Glomerular endothelial cell (primary cell): ENCODE data around the gene XYLT1. TPM values are rescaled to one million over a fixed set of nuclear protein-coding genes. Genes with fewer than 3 reads are reported as not detected.

ENCODE experiments used
- DNase-seq: peaks from one replicate; pipeline ENCODE4 v3.0.0-alpha.2; 2011; ENCODE audit warnings: low read depth, low spot score; ENCODE audit errors: extremely low read depth
- total RNA-seq: library from RNA; depleted of rRNA; stranded (reverse); fragments of >200 nt; gene quantifications from 2 replicates; pipeline ENCODE4 v1.2.3, GENCODE V29; 2015

XYLT1 gene
- total RNA-seq, 1 donor from 2014 or later: 6.0 TPM

DNA sequence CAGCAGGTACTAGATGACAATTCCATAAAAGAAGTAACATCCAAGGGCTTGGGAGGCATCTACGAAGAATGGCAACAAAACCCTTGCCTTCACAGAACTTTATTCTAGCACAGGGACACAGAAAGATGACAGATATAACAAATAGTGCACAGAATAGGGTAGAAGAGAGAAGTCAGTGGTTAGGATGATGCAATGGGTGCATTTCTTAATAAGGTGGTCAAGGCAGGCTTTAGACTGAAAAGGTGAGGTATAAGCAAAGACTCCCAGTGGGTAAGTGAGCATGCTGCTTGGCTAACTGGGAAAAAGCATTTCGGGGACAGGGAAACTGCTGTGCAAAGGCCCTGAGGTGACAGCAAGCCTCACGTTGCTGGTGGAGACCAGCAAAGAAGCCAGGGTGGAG lies 175.9 kb downstream of the XYLT1 start:
- DNase-seq: no peak

DNA sequence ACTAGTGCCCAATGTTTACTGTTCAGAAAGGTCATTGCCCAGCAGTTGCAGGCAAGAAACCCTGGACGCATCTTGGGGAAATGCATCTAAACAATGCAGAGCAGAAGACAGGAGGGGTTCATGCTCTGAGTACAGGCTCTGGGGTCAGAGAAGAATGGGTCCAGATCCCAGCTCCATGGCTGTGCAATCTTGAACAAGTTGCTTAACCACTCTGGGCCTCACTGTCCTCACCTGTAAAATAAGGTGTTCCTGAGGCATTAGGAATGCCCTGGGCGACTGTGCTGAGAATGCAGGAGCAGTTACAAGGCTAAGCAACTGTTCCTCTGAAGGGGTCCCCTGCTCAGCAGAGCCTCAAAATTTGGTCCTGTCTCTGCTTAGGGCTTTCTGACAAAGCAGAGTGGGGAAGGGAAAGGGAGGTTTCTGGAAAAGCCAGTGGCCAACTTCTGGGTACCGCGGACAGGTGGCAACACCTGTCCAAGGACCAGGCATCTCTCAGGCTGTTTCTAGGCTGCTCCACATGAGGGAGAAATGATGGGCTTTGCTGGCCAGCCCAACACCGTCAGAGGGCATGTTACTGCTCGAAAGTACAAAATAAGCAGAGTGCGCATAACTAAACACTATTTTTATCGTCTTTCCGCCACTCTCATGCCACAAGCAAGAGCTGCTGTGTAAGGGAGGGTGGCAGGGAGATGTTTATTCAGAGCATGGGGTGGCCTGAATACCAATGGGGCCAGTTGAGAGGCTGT lies 176.8 kb downstream of the XYLT1 start:
- no peak for DNase-seq

DNA sequence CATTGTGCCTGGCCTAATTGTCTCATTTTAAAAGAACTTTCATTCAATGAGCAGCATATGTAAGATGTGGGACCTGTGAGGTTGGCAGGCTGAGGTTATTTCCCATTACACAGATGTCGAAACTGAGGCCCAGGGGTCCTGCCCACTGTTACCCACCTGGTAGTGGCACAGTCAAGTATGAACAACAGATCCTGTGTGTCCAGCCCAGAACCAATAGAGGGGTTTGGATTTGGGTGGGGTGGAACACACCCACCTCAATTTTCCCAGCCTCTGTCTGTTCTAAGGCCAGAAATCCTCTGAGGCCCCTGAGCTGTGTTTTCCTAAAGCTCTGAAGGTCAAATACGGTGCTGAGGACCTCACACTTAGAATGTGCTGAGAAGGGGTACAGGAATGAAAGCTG lies 179.5 kb downstream of the XYLT1 start:
- DNase-seq: no peak

DNA sequence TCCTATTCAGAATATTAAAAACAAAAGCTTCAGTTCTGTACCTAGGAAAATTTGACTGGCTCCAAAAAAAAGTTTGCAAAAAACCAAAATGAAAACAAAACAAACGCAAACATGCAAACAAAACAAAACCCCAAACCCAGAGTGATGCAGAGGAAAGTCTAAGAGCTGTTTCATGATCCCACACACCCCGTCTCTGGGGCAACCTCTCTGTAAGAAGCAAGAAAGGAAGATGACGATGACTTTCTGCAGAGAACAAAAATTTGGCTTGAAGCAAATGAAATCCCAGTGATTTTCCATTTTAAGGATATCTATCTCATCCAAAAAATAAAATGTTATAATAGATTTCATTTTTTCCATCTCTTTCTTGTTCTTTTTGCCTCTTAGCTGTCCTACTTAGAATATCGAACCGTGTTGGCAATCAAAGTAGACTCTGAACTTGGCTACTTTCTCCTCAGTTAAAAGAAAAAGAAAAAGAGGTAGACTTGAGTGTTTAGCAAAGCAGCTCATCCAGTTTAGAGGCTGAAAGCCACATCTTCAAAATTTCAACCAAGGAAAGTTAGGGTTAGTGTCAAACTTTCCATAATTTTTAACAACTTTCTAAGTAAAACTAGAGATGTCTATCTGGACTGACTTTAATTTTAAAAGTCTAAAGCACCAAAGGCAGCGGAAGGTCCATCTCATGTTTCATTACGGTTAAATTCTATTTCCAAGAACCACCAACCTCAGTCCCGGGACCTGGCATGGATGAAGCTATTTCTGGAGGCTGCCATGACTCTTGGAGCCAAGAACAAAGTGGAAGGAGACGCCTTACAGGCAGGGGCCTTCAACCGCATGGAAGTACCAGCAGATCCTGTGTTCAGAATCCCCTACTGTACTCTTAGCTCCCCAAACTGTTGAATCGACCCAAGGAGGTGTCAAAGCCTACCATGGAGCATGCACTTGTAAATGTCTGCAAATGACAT lies 180.8 kb downstream of the XYLT1 start:
- no peak for DNase-seq

DNA sequence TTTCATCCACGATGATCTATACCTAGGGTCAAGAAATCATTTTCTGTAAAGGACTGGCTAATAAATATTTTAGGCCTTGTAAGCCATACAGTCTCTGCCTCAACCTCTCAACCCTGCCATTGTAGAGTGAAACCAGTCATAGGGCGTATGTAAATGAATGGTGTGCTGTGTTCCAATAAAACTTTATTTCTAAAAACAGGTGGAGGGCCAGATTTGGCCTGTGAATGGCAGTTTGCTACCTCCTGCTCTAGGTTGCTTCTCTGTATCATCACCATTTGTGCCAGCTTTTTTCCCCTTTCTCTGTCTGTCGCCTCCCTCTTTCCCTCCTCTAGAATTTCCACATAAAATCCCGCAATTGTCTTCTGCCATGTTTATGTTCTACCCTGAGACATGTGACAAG lies 181.7 kb downstream of the XYLT1 start:
- no peak for DNase-seq

DNA sequence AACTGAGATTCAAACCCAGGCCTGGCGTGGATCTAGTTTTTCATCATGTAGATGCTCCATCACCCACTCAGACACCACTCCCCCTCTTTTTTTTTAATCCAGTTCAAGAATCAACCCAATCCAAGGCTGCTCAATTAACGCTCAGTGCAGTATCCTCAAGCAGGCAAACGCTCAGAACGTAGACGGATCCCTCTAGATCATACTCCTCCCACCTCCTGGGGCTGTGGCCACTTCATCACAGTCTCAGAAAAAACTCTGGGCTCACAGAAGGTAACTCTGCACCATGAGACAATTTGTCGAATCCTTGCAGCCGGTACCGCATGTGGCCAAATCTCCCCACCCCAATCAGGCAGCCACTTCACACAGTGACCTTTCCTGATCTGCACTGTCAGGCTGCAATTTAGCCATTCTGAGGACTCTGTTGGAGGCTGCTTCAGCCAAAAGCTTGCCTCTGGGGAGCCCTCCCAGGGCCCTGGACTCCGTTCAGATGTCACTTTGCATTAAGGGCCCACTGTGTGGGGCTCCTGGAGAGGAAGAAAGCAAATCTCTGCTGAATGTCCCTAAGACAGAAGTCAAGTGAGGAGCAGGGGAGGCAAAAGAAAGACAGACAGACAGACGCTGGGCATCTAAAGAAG lies 183.5 kb downstream of the XYLT1 start:
- no peak for DNase-seq

DNA sequence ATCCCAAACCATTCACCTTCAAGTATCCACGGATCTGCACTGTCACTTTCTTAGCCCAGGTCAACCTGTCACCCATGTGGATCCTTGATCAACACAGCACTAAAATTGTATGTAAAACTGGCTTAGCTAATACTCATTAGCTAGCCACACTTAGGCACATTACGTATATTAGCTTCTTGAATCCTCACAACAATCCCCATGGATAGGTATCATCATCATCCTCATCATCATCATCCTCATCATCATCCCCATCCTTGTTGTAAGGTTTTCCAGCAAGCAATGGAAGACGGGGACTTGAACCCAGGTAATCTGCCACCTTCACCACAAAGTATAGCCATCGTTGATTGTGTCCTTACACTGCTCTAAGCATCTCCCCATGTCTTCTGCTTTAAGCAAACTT lies 184.3 kb downstream of the XYLT1 start:
- DNase-seq: no peak

DNA sequence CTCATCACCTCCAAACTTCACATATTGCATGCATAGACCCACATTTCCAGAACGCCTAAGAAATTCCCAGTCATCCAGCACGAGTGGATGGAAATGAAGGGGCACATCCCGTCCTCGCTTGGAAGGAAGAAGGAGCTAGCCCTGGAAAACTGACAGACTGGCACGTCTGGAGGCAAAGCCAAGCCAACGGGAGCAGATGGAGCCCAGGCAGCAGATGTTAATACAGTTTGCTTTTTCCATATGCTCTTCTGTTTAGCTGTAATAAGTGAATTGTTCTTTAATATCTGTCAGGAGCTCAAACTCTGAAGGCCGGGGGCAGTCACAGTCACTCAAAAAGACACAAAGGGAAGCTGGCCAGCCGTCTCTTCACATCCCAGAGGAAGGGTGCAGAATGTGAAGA lies 187.7 kb downstream of the XYLT1 start:
- no peak for DNase-seq

DNA sequence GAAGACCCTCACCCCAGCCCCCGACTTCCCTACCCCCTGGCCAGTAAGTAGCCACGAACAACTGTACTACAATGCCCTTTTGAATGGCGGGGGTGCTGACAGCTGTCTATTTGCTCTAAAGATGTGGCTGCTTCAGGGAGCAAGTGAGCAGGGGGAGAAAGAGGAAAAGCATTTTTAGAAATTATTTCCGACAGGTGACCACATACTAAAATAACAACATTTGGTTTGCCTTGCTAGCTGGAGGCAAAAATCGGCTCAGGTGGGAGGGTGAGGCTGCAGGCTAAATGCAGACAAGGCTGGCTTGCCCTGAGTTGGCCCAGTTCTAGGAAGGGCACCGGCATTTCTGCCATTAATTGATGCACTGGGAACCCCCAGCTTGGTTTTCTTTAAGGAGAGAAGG lies 188.5 kb downstream of the XYLT1 start:
- DNase-seq: no peak

DNA sequence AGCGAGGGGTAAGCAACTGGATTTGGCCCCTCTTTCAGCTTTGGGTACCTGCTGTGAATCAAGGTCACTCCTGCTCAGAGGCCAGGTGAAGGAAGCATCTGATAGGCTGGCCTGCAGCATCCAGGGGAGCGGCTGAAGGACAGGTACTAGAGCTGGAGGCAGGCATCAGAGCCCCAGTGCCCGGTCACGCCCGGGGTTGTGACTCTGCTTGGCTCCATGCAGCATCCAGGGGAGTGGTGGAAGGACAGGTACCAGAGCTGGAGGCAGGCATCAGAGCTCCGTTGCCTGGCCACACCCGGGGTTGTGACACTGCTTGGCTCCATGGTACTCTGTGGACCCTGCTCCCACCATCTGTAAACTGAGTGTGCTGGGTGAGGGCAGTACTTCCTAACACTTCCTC lies 189.7 kb downstream of the XYLT1 start:
- DNase-seq: no peak

DNA sequence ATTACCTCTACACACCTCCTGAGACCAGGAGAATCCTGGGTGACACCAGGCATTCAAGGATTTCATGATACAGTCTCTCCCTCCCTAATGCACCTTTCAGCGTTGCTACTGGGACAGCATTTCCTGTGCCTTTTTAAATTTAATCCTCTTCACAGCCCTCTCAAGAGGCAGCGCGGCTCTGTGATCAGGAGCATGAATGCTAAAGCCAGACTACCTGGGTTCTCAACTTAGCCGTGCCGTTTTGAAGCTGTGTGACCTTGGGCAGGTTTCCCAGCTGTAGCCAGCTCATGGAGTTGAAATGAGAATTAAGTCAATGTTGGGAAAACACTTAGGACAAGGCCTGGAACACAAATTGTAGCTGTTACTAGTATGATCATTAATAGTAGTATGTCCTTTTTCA lies 191.8 kb downstream of the XYLT1 start:
- no peak for DNase-seq

DNA sequence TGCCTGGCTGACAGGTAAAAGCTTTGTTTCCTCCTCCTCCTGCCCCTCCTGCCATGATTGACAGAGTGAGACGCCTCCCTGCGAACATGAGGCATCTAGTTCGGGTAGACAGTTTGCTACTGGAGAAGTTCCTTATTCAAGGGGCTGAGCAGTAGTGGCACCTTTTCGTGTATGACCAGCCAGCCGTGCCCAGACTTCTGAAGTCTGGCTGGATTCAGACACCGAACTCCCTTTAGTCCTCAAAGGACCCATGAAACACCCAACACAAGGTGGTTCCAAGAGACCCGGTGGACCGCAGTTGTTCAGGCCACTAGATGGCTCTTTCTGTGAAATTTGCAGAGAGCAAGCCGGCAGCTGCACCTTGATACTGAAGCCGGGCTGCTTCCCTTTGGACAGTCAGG lies 192.8 kb downstream of the XYLT1 start:
- no peak for DNase-seq

DNA sequence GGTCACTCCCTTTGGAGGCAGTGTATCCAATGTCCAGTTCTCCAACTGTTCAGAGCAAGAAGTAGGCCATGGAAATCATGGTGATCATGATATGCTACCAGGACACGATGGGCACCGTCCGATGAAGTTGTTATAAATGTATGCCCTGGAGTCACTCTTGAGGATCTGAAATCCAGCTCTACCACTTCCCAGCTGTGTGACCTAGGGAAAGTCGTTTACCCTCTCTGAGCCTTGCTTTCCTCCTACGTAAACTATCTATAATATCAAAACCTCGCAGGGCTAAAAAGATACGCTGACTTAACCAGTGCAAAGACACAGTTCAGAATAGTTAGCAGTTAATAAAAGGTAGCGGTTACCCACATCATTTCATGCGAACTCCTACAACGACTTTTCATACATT lies 194.2 kb downstream of the XYLT1 start:
- no peak for DNase-seq

DNA sequence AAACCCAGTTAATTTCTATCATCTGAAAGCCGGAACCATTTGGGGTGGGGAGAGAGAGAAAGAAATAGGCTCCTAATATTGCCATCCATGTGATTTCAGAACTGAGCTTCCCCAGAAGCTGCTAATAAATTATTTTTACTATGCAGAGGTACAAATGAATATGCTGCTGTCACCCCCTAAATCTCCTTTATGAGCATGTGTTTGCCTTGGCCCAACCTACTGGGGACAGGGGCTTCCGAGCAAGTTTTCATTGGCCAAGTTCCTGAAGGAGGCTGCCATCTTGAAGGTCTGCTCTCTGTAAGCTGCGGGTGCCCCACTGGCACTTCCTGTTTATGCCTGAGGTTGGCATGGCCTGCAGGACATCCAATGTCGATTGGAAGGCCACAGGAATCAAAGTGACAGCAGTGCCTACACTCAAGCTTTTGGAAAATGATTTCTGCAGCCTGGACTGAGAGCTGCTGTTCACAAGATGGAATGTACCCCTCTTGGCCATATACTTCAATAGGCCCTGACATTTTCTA lies 194.7 kb downstream of the XYLT1 start:
- DNase-seq: no peak

DNA sequence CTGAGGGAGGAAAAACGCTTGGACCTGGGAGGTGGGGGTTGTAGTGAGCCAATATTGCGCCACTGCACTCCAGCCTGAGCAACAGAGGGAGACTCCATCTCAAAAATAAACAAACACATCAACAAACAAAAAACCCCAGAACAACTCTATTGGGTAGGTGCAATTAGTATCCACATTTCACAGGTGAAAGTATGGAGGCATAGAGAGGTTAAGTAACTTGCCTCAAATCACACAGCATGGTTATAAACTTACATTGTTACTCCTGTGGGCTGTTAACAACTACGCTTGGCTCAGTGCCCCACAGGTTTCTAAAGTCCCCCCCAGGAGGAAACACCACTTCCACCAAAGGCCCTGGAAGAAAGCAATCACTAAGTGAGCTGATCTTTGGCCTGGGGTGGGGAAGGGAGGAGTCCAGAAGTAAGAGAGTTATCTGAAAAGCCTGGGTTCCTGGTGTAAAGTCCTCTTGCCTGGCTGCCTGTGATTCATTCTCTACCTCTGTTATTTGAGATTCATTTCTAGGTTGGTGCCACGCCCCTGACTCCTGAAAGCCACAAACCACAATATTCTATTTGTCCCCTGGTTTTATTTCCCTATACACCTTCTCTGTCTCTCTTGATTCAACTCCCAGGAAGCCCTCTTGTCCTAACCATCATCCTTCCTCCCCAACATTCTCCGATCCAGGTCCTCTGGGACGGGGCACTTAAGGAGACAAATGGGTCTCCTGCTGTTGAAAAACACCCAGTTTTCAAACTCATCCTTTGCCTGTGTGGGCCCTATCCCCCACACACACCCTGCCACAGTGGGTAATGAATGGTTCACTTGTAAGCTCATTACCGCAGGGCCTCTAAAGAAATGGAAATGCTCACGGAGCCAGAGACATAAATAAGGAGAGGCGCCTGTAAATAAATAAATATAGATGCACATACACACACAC lies 195.4 kb downstream of the XYLT1 start:
- no peak for DNase-seq

DNA sequence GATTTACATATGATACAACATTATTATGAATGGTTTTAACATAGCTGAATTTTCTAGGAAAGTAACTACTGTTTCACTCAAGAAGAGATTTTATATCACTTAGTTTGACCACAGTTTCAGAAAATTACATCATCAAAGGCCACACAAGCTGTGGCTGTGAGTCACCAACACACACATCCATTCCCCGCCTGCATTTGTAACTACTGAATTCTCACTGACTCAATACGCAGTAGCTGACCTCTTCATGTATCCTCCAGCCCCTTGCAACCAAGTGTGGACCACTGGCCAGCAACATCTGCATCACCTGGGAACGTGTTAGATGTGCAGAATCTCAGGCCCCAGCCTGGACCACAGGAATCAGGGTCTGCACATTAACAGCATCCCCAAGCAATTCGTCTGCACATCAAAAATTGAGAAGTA lies 197.6 kb downstream of the XYLT1 start:
- no peak for DNase-seq

DNA sequence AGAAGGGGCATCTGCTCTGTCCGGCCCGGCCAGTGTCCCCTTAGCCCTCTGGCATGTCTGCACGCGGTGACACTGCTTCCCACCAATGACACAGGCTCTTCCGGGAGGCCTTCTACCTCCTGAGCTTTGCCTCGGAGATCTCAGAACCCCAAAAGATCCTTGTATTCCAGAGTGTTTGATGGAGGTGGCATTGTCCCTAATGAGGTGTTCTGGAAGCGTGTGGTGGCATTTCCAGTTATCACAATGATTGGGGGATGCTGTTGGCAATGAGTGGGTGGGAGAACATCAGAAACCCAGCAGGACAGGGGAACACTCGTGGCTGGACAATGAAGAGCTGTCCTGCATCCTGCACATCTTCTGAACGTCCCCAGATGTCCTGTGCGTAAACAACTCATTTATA lies 198.0 kb downstream of the XYLT1 start:
- DNase-seq: no peak

DNA sequence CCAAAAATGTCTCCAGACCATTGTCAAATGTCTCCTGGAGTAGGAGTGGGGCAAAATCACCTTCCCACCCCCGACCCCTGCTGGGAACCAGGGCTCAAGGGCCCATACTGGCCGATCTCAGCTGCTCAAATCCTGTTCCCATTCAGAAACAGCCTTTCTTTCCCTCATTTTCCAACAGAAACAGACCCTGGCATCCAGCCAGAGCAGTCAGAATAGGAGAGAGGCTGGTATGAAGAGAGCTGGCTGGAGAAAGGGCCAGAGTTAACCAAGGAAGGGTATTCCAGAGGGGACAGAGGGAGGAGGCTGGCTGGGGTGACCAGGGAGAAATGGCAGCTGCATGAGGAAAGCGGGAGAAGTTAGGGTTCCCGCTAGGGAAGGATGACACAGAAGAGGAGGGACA lies 199.1 kb downstream of the XYLT1 start:
- no peak for DNase-seq

DNA sequence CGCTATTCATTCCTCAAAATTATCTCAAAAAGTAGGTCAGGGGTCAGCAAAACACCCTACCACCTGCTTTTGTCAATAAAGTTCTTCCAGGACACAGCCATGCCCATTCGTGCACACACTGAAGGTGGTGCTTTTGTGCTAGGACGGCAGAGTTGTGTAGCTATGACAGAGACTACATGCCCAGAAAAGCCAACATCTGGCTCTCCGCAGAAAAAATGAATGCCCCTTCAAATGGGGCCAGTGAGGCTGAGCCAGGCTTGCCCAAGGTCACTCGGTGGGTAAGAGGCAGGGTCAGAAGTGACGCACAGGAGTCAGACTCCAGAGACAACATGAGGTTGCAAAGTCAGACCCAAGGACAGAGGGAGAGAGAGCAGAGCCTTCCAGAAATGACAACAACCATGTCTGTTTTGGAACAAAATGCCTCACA lies 200.1 kb downstream of the XYLT1 start:
- no peak for DNase-seq

DNA sequence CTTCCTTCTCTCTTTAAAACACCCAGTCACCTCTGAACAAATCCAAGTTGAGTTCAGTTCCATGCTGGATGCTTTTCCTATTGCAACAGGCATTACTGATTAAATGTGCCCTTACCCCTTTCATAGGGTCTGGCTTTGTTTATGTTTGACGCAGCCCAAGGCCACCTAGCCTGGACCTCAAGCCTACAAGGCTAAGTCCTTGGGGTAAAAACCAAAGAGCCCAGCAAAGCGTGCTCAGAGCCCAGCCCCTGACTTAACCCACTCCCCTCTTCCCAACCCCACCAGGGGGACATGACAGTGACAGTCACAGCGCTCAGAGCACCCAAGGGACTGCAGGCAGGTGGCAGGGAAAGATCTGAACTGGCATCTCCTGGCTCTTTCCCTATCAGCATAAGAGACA lies 200.6 kb downstream of the XYLT1 start:
- no peak for DNase-seq
